ENCODE measurements around the gene REEP1.

REEP1 gene

DNA sequence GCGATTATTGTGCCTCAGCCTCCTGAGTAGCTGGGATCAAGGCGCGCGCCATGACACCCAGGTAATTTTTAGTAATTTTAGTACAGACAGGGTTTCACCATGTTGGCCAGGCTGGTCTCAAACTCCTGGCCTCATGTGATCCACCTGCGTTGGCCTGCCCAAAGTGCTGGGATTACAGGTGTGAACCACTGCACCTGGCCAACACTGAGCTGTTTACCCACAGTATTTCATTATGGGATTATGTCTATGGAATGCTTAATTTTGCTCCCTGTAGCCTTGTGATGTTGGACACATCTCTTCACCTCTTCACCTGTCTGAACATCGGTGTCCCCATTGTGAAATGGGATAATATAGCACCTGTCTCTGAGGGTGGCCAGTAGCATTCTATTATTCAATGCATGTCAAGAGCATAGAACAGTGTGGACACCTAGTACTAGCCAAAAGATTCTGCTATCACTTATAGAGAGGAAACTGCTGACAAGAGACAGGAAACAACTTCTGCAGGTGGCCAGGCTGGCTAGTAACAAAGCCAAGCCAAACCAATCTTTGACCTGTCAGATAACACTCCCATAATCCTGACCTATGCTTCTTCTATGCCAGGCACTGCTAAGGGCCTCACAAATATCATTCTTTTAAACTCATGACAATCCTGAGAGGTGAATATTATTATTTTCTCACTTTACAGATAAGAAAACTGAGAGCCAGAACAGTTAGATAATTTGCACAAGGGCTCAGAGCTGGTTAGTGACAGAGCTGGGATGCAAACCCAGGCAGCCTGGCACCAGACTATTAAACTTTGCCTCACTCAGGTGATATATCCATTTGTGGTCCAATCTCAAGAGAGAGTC, 29.4 kb upstream of the REEP1 start:
- TF ChIP-seq, protein P1, sequence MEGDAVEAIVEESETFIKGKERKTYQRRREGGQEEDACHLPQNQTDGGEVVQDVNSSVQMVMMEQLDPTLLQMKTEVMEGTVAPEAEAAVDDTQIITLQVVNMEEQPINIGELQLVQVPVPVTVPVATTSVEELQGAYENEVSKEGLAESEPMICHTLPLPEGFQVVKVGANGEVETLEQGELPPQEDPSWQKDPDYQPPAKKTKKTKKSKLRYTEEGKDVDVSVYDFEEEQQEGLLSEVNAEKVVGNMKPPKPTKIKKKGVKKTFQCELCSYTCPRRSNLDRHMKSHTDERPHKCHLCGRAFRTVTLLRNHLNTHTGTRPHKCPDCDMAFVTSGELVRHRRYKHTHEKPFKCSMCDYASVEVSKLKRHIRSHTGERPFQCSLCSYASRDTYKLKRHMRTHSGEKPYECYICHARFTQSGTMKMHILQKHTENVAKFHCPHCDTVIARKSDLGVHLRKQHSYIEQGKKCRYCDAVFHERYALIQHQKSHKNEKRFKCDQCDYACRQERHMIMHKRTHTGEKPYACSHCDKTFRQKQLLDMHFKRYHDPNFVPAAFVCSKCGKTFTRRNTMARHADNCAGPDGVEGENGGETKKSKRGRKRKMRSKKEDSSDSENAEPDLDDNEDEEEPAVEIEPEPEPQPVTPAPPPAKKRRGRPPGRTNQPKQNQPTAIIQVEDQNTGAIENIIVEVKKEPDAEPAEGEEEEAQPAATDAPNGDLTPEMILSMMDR (IDR thresholded peaks at IDR 0.05; ENCODE audit: low read depth, low read length, missing control alignments): no peak
- DNase-seq (ENCODE audit: low read depth): no peak
- in situ Hi-C loops (cut with HindIII; ENCODE audit: low sequenced_read_pairs): no loop called here
- no peak overlapping the region for H3K4me3 ChIP-seq (ENCODE audit: low read depth, low read length)

DNA sequence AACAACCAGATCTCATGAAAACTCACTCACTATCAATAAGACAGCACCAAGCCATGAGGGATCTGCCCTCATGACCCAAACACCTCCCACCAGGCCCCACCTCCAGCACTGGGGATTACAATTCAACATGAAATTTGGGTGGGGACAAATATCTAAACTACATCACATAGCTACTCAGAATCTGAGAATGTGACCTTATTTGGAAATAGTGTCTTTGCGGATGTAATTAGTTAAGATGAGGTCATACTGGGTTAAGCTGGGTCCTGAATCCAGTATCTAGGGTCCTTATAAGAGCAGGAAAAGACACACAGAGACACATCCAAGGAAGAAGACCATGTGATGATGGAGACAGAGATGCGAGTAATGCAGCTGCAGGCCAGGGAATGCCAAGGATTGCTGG, 27.5 kb upstream of the REEP1 start:
- DNase-seq (ENCODE audit: low read depth): no peak
- in situ Hi-C loops (cut with HindIII; ENCODE audit: low sequenced_read_pairs): no loop called here
- TF ChIP-seq, protein P1 (IDR thresholded peaks at IDR 0.05; ENCODE audit: low read depth, low read length, missing control alignments): no peak
- no peak overlapping the region for H3K4me3 ChIP-seq (ENCODE audit: low read depth, low read length)

DNA sequence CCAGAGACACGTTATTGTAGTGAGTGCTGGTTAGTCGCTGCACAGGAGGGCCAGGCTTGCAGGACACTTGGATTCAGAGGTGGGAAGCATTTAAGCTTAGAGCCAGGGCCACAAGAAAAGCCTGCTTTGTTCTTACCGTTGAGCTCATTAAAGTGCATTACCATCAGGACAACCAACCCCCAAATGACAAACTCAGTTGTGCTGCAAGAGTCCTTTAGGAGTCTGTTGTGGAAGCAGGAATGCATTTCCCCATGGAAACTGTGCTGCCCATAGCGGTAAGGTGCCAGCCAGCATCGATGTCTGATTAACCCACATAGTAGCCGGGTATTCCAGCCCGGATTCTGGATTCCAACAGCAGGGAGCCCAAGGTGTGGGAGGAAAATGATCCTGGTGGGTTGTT, 23.4 kb upstream of the REEP1 start:
- no peak for DNase-seq (ENCODE audit: low read depth)
- H3K4me3 ChIP-seq (ENCODE audit: low read depth, low read length): no peak overlapping the region
- in situ Hi-C loops (cut with HindIII; ENCODE audit: low sequenced_read_pairs): no loop called here
- TF ChIP-seq, protein P1 (IDR thresholded peaks at IDR 0.05; ENCODE audit: low read depth, low read length, missing control alignments): no peak

DNA sequence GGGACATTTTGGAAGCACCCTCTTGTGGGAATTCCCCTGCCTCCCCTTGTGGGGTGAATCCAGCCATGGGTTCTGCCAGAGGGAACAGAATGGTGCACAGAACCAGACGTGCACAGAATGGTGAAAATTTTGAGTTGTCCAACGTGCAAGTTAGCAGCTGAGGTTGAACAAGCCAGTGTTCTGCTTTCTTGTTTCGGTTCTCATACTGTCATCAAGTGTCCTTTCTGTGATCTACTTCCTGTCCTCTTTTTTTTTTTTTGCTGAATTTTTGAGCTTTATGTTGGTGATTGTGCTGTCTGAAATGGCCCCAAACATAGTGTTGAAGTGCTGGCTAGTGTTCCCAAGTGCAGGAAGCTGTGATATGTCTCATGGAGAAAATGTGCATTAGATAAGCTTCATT, 21.5 kb upstream of the REEP1 start:
- no peak overlapping the region for H3K4me3 ChIP-seq (ENCODE audit: low read depth, low read length)
- no peak for DNase-seq (ENCODE audit: low read depth)
- TF ChIP-seq, protein P1 (IDR thresholded peaks at IDR 0.05; ENCODE audit: low read depth, low read length, missing control alignments): no peak
- in situ Hi-C loops (cut with HindIII; ENCODE audit: low sequenced_read_pairs): no loop called here

DNA sequence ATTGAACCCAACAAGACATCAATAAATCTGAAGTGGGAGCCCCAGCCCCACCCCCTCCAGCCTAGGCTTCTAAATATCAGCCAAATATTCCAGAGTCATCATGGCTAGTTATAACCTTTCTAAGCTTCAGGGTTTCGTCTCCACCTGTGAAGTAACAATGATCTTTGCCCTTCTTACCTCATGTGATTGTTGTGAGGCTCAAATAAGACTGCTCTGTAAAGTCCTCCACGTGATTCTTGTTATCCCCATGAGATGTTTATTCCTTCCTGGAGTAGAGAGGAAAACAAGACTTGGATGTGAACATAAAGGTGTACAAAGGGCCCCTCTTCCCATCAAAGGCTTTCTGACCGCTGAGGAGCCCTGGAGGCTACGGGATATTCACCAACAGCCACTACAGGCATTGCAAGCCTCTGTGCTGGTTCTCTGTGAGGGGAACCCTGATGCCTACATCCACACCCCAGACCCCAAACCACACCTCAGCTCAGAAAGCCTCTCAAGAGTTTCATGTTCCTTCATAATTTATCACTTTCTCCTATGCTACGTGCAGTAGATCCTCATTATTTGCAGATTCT, 20.1 kb upstream of the REEP1 start:
- TF ChIP-seq, protein P1 (IDR thresholded peaks at IDR 0.05; ENCODE audit: low read depth, low read length, missing control alignments): no peak
- no peak overlapping the region for H3K4me3 ChIP-seq (ENCODE audit: low read depth, low read length)
- DNase-seq (ENCODE audit: low read depth): no peak
- in situ Hi-C loops (cut with HindIII; ENCODE audit: low sequenced_read_pairs): no loop called here

DNA sequence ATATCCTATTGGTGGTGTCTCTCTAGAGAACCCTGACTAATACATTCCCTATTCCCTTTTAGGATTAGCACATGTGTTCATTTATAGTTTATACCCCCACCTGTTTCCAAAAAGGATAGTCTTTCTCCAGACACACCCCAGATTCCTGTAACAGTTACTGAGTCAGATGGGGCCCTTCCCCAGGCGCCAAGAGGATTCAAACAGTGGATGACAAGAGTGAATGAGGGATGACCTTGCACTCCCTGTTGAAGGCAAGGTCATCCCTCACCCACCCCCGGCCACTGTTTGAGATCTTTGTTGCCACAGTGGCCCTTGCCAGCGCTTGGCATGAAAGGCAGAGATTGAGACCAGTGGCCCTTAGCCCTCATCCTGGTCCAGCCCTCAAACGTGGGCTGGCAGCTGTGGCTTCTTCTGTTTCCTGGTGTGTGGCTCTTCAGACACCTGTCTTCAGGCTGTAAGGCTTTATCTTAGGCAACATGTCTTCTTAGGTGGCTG, 15.3 kb upstream of the REEP1 start:
- TF ChIP-seq, protein P1 (IDR thresholded peaks at IDR 0.05; ENCODE audit: low read depth, low read length, missing control alignments): no peak
- no peak for DNase-seq (ENCODE audit: low read depth)
- in situ Hi-C loops (cut with HindIII; ENCODE audit: low sequenced_read_pairs): no loop called here
- no peak overlapping the region for H3K4me3 ChIP-seq (ENCODE audit: low read depth, low read length)
